Endothelial cell of umbilical vein (primary cell): ENCODE measurements around the gene S100A11. TPM values are rescaled to one million over a fixed set of nuclear protein-coding genes. Genes with fewer than 3 reads are reported as not detected.

Source experiments
- BruUV-seq: library from RNA; stranded (reverse); fragments of 400-500 nt; replicated peaks from 2 replicates; lab custom pipeline; 2021; lab: Mats Ljungman, UMichigan
- CTCF ChIA-PET: fragments of 300-600, 350-600 bp; sonication (Branson Sonifier 250); formaldehyde crosslinking; loops from one replicate; lab custom pipeline; 2021; ENCODE audit warnings: antibody characterized with exemption, inconsistent platforms; lab: Charles Lee
- POLR2A ChIA-PET: fragments of 300-600, 350-600 bp; sonication (Branson Sonifier 250); formaldehyde crosslinking; loops from one replicate; lab custom pipeline; 2021; ENCODE audit warnings: antibody characterized with exemption, inconsistent platforms; lab: Charles Lee
- DNase-seq: peaks from one replicate; pipeline ENCODE4 v3.0.0-alpha.2; 2011; ENCODE audit warnings: low read depth, low spot score
- FAIRE-seq: peaks from 2 replicates; lab custom pipeline; 2011; peaks lifted over from hg19 to GRCh38; lab: Jason Lieb, UNC
- H2AFZ ChIP-seq: 2 replicates; pipeline ENCODE4 v1.6.0; 2012; ENCODE audit warnings: low read depth, low read length, control low read depth, inconsistent platforms
- H3K27ac ChIP-seq: 2 replicates; pipeline ENCODE4 v1.5.1; 2011; ENCODE audit warnings: low read depth, mild to moderate bottlenecking, control low read depth, low read length, moderate library complexity; ENCODE audit not compliant: insufficient read depth
- H3K27me3 ChIP-seq, 2 experiments: 2 replicates each; pipeline versions ENCODE4 v1.6.0 to v1.6.1; 2011; ENCODE audit warnings: low read length in 2 of 2, mixed read lengths in 1 of 2; ENCODE audit not compliant: control insufficient read depth in 2 of 2, insufficient read depth in 2 of 2
- H3K36me3 ChIP-seq, 2 experiments: 2 replicates in 1 of 2; 3 replicates in 1 of 2; pipeline ENCODE4 v1.5.1; 2011; ENCODE audit warnings: low read length in 2 of 2, mild to moderate bottlenecking in 1 of 2, moderate library complexity in 1 of 2; ENCODE audit not compliant: control insufficient read depth in 2 of 2, insufficient read depth in 2 of 2; ENCODE audit errors: extremely low read depth in 1 of 2
- H3K4me1 ChIP-seq: 3 replicates; pipeline ENCODE4 v1.5.1; 2011; ENCODE audit warnings: mild to moderate bottlenecking, low read length; ENCODE audit not compliant: control insufficient read depth, insufficient read depth; ENCODE audit errors: extremely low read depth
- H3K4me2 ChIP-seq: 2 replicates; pipeline ENCODE4 v1.6.1; 2011; ENCODE audit warnings: low read length, control low read depth, mixed read lengths; ENCODE audit not compliant: insufficient read depth
- H3K4me3 ChIP-seq, 3 experiments: fragments of 200-600 bp in 1 of 3; sonication (generic), shearing (Covaris generic) in 1 of 3; replicated peaks in 1 of 3; 2 replicates each; pipeline ENCODE4 v1.5.1; 2011 to 2016; ENCODE audit warnings: control low read depth in 3 of 3, low read length in 3 of 3, mild to moderate bottlenecking in 2 of 3, inconsistent platforms in 1 of 3, low read depth in 1 of 3, moderate library complexity in 1 of 3; ENCODE audit not compliant: insufficient read depth in 1 of 3
- H3K79me2 ChIP-seq: 2 replicates; pipeline ENCODE4 v1.6.0; 2012; ENCODE audit warnings: low read length, inconsistent platforms; ENCODE audit not compliant: control insufficient read depth, insufficient read depth
- H3K9ac ChIP-seq: replicated peaks from 2 replicates; pipeline ENCODE3; 2011; ENCODE audit warnings: low read length, control low read depth; ENCODE audit not compliant: insufficient read depth; ENCODE audit errors: extremely low read depth
- H3K9me1 ChIP-seq: replicated peaks from 3 replicates; pipeline ENCODE4 v1.6.0; 2011; ENCODE audit warnings: mild to moderate bottlenecking, low read length; ENCODE audit not compliant: control insufficient read depth, insufficient read depth; ENCODE audit errors: extremely low read depth
- H3K9me3 ChIP-seq: replicated peaks from 2 replicates; pipeline ENCODE4 v1.5.1; 2012; ENCODE audit warnings: low read length, inconsistent platforms; ENCODE audit not compliant: control insufficient read depth, insufficient read depth
- H4K20me1 ChIP-seq: replicated peaks from 2 replicates; pipeline ENCODE3; 2011; ENCODE audit warnings: mild to moderate bottlenecking, low read length; ENCODE audit not compliant: control insufficient read depth, insufficient read depth; ENCODE audit errors: extremely low read depth
- MYC ChIP-seq: IDR thresholded peaks from one replicate; pipeline ENCODE4 v1.6.1; 2011; ENCODE audit warnings: mild to moderate bottlenecking, low read depth, low read length
- dilution Hi-C: fragments of 300-500 bp; cut with MboI; formaldehyde crosslinking; loops from one replicate; pipeline ENCODE4 v1.15.0; 2019; ENCODE audit warnings: low sequenced_read_pairs; ENCODE audit not compliant: extremely low pct_ligation_motif_present
- intact Hi-C: fragments of 100-400 bp; cut with micrococcal nuclease; formaldehyde crosslinking; loops from one replicate; pipeline ENCODE4 v1.10.0; 2022
- polyA plus RNA-seq, 4 experiments: library from polyadenylated mRNA; depleted of rRNA in 3 of 4; stranded (reverse) in 3 of 4; unstranded in 1 of 4; fragments of >200 nt; gene quantifications; 2 replicates each; pipeline versions ENCODE4 v1.2.1 to v1.2.3, GENCODE V29; 2011 to 2012; ENCODE audit warnings: missing spikeins in 1 of 4
- total RNA-seq: library from RNA; stranded (reverse); gene quantifications from 2 replicates; pipeline ENCODE4 v1.2.3, GENCODE V29; 2021
- TF ChIP-seq, protein P1 (sequence below), 2 donors: IDR thresholded peaks; 1 replicate in 1 of 2; 2 replicates in 1 of 2; pipeline ENCODE4 v1.5.1; 2011; ENCODE audit warnings: low read length in 2 of 2, mild to moderate bottlenecking in 2 of 2, moderate library complexity in 2 of 2, control low read depth in 1 of 2, inconsistent platforms in 1 of 2, low read depth in 1 of 2; ENCODE audit not compliant: insufficient read depth in 1 of 2; ENCODE audit errors: extremely low read depth in 1 of 2

Gene S100A11
- total and polyA plus RNA-seq, 2 donors (not counting 3 experiments of a cell fraction or from before 2014, with no cell fraction given), result 497 to 505 TPM

DNA sequence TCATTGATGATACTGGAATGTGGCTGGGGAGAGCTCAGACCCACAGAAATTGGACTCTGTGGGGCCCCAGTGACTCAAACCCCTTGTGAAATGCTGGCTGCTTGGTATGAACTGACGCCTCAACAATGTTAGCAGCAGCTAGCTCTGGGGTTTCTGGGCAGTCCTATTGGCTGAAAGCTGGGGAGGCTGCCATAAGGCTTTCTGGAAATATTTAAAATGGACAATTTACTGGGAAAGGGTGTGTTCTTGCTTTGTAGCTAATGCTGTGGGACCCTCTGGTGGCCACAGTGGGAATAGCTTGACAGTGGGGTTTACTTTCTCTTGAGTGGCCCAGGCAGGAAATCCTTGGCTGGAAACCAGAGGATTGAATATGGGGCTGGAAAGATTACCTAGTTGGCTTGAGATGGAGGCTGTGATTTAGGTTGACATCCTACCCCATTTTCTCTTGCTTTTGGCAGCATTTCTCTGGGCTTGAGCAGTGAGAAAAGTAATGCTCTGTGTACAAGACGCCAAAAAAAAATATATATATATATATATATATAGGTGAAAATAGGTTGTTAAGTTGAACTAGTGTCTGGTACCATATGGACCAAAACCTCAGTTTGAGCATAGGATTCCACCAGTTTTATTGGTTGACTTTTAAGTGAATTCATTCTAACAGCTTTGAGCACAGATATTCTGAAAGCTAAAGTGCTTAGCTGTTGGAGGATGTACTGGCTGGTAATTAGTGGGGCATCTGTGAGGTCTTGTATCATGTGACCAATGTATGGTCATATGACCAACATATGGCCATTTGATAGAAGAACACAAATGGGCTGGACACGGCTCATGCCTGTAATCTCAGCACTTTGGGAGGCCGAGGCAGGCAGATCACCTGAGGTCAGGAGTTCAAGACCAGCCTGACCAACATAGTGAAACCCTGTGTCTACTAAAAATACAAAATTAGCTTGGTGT lies 34.9 kb downstream of the S100A11 start:
- FAIRE-seq, result peak; percentile 87
- Histone ChIP-seq H3K27me3 (peaks cover 25 to 35% of the 10 kb centered on the region in 2 experiments), H2AFZ (peak overlapping the region; percentile 19), H3K4me3 (no peak overlapping the region), H3K27ac (no peak overlapping the region), H3K79me2 (no peaks in the 10 kb centered on the region), H4K20me1 (no peaks in the 10 kb centered on the region), H3K9me1 (no peaks in the 10 kb centered on the region), H3K4me1 (no peaks in the 10 kb centered on the region), H3K9ac (no peak overlapping the region), H3K9me3 (no peaks in the 10 kb centered on the region), H3K36me3 (no peaks in the 10 kb centered on the region), H3K4me2 (no peak overlapping the region)
- BruUV-seq, result no TSS peak
- ChIA-PET POLR2A (interaction anchor here (1.2 to 1.3 kb wide), 2 partner anchors 93 to 114 kb away, joined by 3 read pairs; partner anchors contain the start of gene THEM4), CTCF (interaction anchor here (0.6 to 19.6 kb wide), 47 partner anchors 8 to 558 kb away, joined by 3 to 572 read pairs (median 5); partner anchors contain the start of genes MRPL9, S100A10, S100A11 and TDRKH)
- TF ChIP-seq, protein P1, sequence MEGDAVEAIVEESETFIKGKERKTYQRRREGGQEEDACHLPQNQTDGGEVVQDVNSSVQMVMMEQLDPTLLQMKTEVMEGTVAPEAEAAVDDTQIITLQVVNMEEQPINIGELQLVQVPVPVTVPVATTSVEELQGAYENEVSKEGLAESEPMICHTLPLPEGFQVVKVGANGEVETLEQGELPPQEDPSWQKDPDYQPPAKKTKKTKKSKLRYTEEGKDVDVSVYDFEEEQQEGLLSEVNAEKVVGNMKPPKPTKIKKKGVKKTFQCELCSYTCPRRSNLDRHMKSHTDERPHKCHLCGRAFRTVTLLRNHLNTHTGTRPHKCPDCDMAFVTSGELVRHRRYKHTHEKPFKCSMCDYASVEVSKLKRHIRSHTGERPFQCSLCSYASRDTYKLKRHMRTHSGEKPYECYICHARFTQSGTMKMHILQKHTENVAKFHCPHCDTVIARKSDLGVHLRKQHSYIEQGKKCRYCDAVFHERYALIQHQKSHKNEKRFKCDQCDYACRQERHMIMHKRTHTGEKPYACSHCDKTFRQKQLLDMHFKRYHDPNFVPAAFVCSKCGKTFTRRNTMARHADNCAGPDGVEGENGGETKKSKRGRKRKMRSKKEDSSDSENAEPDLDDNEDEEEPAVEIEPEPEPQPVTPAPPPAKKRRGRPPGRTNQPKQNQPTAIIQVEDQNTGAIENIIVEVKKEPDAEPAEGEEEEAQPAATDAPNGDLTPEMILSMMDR (IDR thresholded peaks at IDR 0.05; ENCODE audit: extremely low read depth in 1 of 2, insufficient read depth in 1 of 2, low read depth in 1 of 2, low read length in 2 of 2), result peak; percentile 89 to 91
- TF ChIP-seq MYC, result no peak
- dilution Hi-C loops, result loop anchor here (25.0 kb wide), 1 partner anchor 90 kb away; the partner anchor contains the start of gene THEM4
- intact Hi-C loops, result loop anchor here (1.0 kb wide), 4 partner anchors 34 to 408 kb away; no protein-coding TSS in a partner anchor
- DNase-seq, result peak; percentile 87
